ENCODE results near the gene OPN3. TPM values are rescaled to one million over a fixed set of nuclear protein-coding genes. Genes with fewer than 3 reads are reported as not detected.
A peak's percentile ranks its signal among the peaks of the same experiment; 100 is the strongest.

The OPN3 gene
- total and polyA plus RNA-seq, 9 of the 15 experiments (the other 6 are each of a cell fraction or from before 2014, with no cell fraction given): 4.2 to 34.6 (median 17.0) TPM

DNA sequence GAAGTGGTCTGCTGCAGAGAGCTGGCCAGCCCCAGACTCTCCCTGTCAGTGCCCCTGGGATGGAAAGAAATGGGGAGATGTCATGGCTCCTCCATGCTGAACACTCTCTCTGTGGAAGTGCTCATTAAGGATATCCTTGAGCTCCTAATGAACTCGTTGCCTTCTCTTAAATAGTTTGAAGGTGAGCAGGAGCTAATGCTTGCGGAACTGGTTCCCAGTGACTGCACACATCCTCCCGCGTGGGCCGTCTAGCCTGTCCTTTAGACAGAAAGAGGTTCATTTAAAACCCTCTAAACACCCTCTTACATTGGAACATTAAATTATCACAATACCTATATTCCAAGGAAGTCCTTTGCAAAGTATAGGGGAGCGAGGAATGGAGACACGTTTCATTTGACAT, 6.0 kb upstream of the OPN3 start:
- no peaks in the 10 kb centered on the region for H3K27me3 ChIP-seq (ENCODE audit: control insufficient read depth in 2 of 2, insufficient read depth in 2 of 2, low read length in 2 of 2)
- no peak for FAIRE-seq
- CTCF ChIA-PET (ENCODE audit: low intra/inter-chr PET ratio): no interaction called here
- H3K9me1 ChIP-seq (ENCODE audit: control insufficient read depth, insufficient read depth, low read length): no peaks in the 10 kb centered on the region
- H3K9ac ChIP-seq (ENCODE audit: insufficient read depth in 1 of 2, low read depth in 2 of 2, low read length in 2 of 2): no peak overlapping the region; a peak in 1 of 4 replicates
- ATAC-seq: no peak; the same call in 2 of the 3 replicates
- intact Hi-C loops (cut with micrococcal nuclease) (no loop called here), in situ Hi-C loops (cut with MboI) (no loop called here)
- H3K4me3 ChIP-seq: no peak overlapping the region
- H3K4me1 ChIP-seq (replicated peaks in 1 of 2; ENCODE audit: control insufficient read depth in 2 of 2, insufficient read depth in 2 of 2, low read length in 2 of 2): no peaks in the 10 kb centered on the region; a peak in 2 of 5 replicates
- H4K20me1 ChIP-seq (replicated peaks; ENCODE audit: control insufficient read depth, insufficient read depth, low read length): no peaks in the 10 kb centered on the region
- whole genome bisulfite sequencing (ENCODE audit: insufficient coverage, low coverage, missing lambda C conversion rate): 59% methylated on average over 7 of the region's 7 CpGs
- peaks cover 15% of the 10 kb centered on the region for H3K9me3 ChIP-seq (replicated peaks; ENCODE audit: control insufficient read depth, insufficient read depth, low read depth, low read length)
- no peaks in the 10 kb centered on the region for H3K79me2 ChIP-seq (ENCODE audit: control insufficient read depth, insufficient read depth, low read length)
- H3K36me3 ChIP-seq (ENCODE audit: control insufficient read depth, insufficient read depth, low read length): no peaks in the 10 kb centered on the region
- H3K27ac ChIP-seq (ENCODE audit: extremely low read depth, low read depth, low read length): no peak overlapping the region
- H3K4me2 ChIP-seq (ENCODE audit: insufficient read depth, low read length): no peak overlapping the region
- POLR2A ChIA-PET: interaction anchor here (1.1 kb wide), 1 partner anchor 301 kb away, joined by 3 read pairs; no protein-coding TSS in a partner anchor
- no peak for DNase-seq (ENCODE audit: extremely low read depth in 1 of 4, low spot score in 3 of 4)
- peak overlapping the region; percentile 53 for H2AFZ ChIP-seq (ENCODE audit: low read depth, low read length)
- no TSS peak for BruUV-seq (replicated peaks)
- TF ChIP-seq, protein P1, sequence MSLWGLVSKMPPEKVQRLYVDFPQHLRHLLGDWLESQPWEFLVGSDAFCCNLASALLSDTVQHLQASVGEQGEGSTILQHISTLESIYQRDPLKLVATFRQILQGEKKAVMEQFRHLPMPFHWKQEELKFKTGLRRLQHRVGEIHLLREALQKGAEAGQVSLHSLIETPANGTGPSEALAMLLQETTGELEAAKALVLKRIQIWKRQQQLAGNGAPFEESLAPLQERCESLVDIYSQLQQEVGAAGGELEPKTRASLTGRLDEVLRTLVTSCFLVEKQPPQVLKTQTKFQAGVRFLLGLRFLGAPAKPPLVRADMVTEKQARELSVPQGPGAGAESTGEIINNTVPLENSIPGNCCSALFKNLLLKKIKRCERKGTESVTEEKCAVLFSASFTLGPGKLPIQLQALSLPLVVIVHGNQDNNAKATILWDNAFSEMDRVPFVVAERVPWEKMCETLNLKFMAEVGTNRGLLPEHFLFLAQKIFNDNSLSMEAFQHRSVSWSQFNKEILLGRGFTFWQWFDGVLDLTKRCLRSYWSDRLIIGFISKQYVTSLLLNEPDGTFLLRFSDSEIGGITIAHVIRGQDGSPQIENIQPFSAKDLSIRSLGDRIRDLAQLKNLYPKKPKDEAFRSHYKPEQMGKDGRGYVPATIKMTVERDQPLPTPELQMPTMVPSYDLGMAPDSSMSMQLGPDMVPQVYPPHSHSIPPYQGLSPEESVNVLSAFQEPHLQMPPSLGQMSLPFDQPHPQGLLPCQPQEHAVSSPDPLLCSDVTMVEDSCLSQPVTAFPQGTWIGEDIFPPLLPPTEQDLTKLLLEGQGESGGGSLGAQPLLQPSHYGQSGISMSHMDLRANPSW (CRISPR knock-in tag; IDR thresholded peaks at IDR 0.05): no peak
- TF ChIP-seq PHTF2 (CRISPR knock-in tag; IDR thresholded peaks at IDR 0.05) (no peak), STAG1 (CRISPR knock-in tag; IDR thresholded peaks at IDR 0.05; ENCODE audit: borderline replicate concordance) (no peak), U2AF2 (optimal IDR thresholded peaks at IDR 0.05; ENCODE audit: low read depth, low read length) (no peak), EGR1 (conservative IDR thresholded peaks at IDR 0.05) (no peak), ZNF644 (tag; IDR thresholded peaks at IDR 0.05; ENCODE audit: low read depth) (no peak), SP1 (CRISPR knock-in tag; IDR thresholded peaks at IDR 0.05) (no peak), CREB1 (IDR thresholded peaks at IDR 0.05) (no peak), CREB1 (CRISPR knock-in tag; IDR thresholded peaks at IDR 0.05) (no peak), TAL1 (IDR thresholded peaks at IDR 0.05) (no peak)
- TF ChIP-seq, protein P2, sequence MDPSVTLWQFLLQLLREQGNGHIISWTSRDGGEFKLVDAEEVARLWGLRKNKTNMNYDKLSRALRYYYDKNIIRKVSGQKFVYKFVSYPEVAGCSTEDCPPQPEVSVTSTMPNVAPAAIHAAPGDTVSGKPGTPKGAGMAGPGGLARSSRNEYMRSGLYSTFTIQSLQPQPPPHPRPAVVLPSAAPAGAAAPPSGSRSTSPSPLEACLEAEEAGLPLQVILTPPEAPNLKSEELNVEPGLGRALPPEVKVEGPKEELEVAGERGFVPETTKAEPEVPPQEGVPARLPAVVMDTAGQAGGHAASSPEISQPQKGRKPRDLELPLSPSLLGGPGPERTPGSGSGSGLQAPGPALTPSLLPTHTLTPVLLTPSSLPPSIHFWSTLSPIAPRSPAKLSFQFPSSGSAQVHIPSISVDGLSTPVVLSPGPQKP (CRISPR knock-in tag; IDR thresholded peaks at IDR 0.05): no peak
